GM18867 (cell line): Measurements from ENCODE around the gene VRK1.
"Not testable (repeated sequence)": the region's sequence is repeated elsewhere in the genome, so short reads cannot be mapped to it uniquely, and the experiment has no call there.

ENCODE experiments used
- ATAC-seq: cut with Tn5 transposase; IDR thresholded peaks from one replicate; pipeline ENCODE4 v1.9.1; 2021; ENCODE audit warnings: mild to moderate bottlenecking, moderate library complexity; ENCODE audit not compliant: unreplicated experiment

VRK1 gene

DNA sequence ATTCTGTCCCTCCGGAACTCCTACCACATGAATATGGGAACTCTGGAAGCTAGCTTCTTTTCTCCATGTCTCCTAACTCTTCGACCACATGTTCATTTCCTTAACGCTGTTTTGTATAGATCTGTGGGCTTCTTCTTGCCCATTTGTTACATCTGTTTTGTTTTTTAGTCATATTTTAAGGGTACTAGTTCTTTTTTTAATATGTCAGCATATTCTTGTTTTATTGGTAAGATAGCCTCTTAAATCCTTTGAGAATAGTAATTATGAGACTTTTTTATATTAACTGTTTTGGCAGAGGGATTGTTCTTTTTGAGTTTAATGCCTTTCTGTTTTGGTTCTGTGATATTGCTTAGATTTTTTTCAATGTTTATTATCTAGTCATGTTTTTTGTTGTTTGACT, 70.5 kb downstream of the VRK1 start:
- ATAC-seq = no peak

DNA sequence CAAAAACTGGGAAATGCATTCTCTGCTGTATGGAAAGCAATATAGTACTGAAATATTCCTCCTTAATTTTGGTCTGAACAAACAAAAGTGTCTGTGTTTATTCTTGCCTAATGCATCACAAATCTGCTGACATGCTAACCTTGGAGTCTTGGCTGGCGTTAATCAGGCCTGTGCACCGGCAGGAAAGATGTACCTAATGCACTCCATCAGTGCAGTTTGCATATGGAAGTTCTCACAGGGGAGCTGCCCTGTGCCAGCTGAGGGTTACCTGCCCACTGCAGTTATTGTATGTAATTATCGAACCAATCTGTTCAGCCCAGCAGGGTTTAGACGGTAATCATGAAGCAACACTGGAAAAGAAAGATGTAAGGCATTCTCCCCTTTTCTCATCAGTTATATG, 76.9 kb downstream of the VRK1 start:
- ATAC-seq = no peak

GRCh38 chr14:96876747-96877146, 79.6 kb downstream of the VRK1 start:
- ATAC-seq = no peak

GRCh38 chr14:96881713-96882112, 84.5 kb downstream of the VRK1 start:
- ATAC-seq = peak; percentile 58

- not testable (repeated sequence) for ATAC-seq
Observed at GRCh38 chr14:96883974-96884373, 86.8 kb downstream of the VRK1 start.

GRCh38 chr14:96888158-96888557, 91.0 kb downstream of the VRK1 start:
- ATAC-seq = peak; percentile 81

DNA sequence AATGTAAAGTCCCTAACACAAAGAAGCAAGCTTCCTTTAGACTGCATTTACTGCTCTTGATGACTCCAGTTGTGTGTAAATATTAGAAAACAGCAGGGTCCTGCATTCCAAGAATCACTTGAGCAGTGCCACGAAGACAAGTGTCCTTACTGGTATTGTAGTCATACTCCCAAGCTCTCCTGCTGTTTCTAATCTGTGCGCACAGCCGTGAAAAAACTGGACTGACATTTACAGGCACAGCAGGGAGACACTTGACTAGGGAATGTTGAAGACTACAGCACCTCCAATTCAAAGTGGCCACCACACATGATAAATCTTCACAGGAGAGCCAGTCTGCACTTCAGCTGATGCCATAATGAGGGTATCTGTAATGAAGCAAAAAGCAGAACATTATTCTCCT, 91.4 kb downstream of the VRK1 start:
- no peak for ATAC-seq

GRCh38 chr14:96889091-96889490, 91.9 kb downstream of the VRK1 start:
- ATAC-seq = no peak

GRCh38 chr14:96893966-96894622, 96.9 kb downstream of the VRK1 start:
- no peak for ATAC-seq

GRCh38 chr14:96894966-96895365, 97.8 kb downstream of the VRK1 start:
- ATAC-seq = no peak

GRCh38 chr14:96895658-96896271, 98.6 kb downstream of the VRK1 start:
- peak; percentile 37 for ATAC-seq

- ATAC-seq = no peak
Observed at GRCh38 chr14:96897184-96897583, 100.0 kb downstream of the VRK1 start.

DNA sequence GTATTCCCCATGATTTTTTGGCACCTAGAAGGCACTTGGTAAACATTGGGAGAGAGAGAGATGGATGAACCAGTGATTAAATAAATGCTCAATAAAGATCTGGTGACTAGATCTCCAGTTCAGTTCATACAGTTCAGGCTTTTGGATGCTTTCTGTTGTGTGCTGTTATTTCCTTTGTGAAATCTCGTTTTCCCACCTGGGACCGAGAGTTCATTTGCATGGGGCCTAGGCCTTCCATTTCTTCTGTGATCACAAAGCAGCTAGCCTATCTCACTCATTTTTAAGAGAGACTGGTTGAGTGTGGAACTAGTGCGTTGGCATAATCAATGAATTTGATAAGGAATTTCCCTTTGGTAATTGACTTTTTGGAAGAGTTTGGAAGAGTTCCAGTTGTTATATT, 104.0 kb downstream of the VRK1 start:
- peak; percentile 62 for ATAC-seq

DNA sequence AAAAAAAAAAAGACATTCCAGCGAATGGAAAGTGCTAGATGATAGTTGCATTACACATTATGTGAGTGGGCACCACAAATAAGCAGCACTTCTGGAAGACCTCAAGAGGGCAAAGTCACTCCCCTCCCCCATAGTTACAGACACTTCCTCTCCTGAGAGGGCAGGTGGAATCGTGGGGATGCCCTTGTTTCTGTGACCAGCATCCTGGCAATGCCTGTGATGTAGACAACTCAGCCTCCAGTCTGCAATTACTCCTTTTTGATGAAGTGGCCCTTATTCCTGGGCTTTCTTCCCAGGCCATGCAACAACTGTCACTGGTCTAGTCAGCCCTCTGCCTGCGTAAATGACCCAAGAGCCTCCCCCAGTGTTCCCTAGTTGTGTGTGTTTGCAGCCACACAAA, 104.8 kb downstream of the VRK1 start:
- no peak for ATAC-seq

- ATAC-seq = no peak
Observed at GRCh38 chr14:96903444-96904023, 106.4 kb downstream of the VRK1 start.

GRCh38 chr14:96904201-96904600, 107.0 kb downstream of the VRK1 start:
- ATAC-seq = no peak

GRCh38 chr14:96905065-96905464, 107.9 kb downstream of the VRK1 start:
- ATAC-seq = no peak

GRCh38 chr14:96905825-96906224, 108.6 kb downstream of the VRK1 start:
- ATAC-seq = no peak

DNA sequence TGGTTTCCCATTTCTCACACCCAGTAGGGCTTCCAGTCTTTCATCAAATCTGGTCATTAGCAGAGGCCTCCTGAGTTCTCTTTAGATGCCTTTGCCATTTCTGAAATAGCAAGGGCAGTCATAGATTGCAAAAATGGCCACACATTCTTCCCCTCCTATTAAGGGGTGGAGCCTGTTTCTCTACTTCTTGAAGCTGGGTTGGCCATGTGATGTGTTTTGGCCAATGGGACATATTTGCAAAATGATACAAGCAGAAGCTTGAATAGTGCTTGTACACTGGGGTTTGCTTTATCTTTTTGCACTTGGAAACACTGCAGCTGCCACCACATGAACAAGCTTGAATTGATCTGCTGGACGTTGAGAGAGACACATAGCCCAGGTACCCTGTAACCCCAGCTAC, 109.3 kb downstream of the VRK1 start:
- no peak for ATAC-seq

DNA sequence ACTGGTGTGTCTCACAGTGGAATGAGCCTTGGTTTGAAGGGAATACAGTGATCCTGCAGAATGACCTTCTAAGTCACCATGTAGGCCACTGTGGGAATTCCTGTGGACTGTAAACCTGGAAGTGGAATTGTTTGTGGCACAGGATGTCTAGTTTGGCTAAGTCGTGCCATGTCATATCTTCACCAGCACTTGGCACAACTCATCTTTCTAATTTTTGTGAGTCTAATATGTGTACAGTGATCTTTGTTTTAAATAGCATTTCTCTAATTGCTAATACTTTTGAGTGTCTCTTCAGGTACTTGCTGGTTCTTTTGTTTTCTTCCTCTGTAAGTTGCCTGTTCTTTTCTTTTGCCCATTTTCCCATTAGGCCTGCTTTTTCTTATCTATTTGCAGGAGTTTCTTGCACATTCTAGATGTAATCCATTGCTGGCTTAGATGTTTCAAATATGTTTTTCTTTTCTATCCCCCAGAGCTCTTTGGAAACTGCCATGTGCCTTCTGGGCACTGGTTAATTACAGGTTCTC, 112.7 kb downstream of the VRK1 start:
- no peak for ATAC-seq

DNA sequence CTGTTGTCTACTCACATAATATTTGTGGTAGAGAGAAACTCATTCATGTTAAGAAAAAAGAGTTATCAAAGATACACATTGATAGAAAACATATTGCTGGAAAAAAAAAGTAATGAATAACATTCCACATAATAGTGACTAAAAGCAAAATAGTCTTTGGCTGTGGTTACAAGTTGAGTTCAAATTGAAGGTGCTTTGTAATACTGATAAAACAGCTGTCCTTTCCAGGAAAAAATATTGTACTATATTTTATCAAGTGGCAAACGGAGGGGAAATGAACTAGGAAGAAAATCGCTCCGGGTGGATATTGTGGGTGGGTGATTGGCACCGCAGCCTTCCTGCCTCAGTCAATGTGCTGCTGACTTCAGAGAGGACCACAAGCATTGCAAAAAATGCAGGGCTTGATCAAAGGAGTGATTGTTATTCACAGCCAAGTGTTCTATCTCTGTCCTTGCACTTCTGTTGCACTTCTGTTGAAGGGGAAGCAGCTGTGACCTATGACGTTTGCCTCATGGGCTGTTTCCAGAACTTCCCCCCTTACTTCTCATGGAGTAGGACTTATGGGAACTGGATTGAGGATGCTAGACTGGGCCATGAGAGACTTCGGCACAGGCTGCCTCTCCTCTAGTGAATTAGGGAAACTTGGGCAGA, 114.4 kb downstream of the VRK1 start:
- no peak for ATAC-seq
